Pericardium fibroblast (primary cell): Measurements from ENCODE around the gene BBS4. TPM values are rescaled to one million over a fixed set of nuclear protein-coding genes. Genes with fewer than 3 reads are reported as not detected.

ENCODE experiments used
- total RNA-seq: library from RNA; depleted of rRNA; stranded (reverse); fragments of >200 nt; gene quantifications from 2 replicates; pipeline ENCODE4 v1.2.3, GENCODE V29; 2015

The BBS4 gene, protein sequence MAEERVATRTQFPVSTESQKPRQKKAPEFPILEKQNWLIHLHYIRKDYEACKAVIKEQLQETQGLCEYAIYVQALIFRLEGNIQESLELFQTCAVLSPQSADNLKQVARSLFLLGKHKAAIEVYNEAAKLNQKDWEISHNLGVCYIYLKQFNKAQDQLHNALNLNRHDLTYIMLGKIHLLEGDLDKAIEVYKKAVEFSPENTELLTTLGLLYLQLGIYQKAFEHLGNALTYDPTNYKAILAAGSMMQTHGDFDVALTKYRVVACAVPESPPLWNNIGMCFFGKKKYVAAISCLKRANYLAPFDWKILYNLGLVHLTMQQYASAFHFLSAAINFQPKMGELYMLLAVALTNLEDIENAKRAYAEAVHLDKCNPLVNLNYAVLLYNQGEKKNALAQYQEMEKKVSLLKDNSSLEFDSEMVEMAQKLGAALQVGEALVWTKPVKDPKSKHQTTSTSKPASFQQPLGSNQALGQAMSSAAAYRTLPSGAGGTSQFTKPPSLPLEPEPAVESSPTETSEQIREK
- 11.6 and 29.6 TPM in 2 replicates for total RNA-seq

DNA sequence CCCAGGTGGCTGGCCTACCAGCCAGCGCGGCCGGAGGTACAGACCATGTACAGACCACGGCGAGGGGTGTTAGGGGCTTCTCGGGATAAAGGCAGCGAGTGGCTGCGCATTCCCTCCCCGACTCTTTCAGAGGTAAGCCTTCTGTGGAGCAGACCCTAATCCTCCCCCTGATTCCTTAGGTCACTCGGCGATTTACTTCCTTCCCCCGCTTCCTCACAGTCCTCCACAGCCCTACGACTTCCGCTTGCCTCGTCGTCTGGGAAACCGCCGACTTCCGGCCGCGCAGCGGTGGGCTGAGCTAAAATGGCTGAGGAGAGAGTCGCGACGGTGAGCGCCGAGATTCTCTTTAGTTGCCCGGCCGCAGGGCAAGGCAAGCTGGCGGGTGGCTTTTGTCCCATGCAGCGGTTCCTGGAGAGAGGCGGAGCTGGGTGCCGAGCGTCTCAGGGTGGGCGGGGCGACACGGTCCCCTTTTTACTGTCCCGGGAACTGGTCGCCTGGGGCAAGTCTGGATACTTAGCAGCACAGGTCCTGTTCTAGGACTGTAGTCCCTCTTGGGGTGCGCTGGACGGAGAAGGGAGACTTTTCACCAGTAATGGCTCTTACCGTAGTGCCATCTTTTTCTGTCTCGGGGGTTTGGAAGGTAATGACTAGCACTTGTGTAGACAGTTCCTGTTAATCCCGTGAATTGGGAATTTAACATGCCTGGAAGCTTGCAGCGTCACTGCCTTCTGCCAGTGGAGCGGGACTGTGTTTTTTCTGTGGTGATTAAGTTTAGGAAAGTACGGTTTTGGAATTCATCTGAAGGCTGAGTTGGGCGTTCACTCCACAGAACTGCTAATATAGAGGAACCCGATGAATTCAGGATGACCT is at the start of gene BBS4, which contains the start of gene HIGD2B:
Gene BBS4 (plus strand): TSS at position 283 of the 870 bp plus-strand sequence. CDS start 21 bp downstream, at position 304.
Gene HIGD2B (minus strand): TSS at position 258 of the 870 bp plus-strand sequence. CDS start 9,808 bp downstream, outside the sequence.

DNA sequence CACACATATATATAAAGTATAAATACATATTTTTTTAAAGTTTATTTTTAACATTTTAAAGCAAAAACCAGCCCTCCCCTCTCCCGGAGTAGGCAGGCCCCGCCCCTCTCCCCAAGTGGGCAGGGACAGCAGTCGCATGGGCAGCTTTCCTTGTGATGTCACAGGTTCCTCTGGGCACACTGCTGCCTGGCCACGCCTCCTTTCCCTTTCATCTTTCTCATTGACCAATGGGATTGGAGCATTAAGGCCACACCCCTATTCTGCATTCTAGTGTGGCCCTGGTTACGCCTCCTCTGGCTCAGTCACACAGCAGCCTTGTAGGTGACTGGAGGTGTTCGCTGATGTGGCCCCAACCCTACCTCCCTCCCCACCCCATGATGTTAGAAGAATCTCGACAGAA is 31.6 kb upstream of the BBS4 start, which contains the start of gene GOLGA6B:
Gene GOLGA6B (plus strand): TSS at position 301 of the 400 bp plus-strand sequence. CDS start 41 bp downstream, at position 342.

GRCh38 chr15:72783640-72784455 is 97.8 kb downstream of the BBS4 start, which contains the start of gene ADPGK:
ADPGK (minus strand) TSS chr15:72783758; CDS start chr15:72783691, 67 bp downstream.

Other genes starting within 250 kb of the BBS4 start
- gene ARIH1, start 211.9 kb upstream of the BBS4 start, total RNA-seq = 26.3 and 34.9 TPM in 2 replicates
- not detected in 2 replicates for gene GOLGA6B, start 31.5 kb upstream of the BBS4 start, total RNA-seq
- not detected in 2 replicates for gene HIGD2B, start within 50 bp of the BBS4 start, total RNA-seq
- 46.8 and 54.4 TPM in 2 replicates for gene ADPGK, start 97.6 kb downstream of the BBS4 start, total RNA-seq